BLaER1 (cell line): ENCODE measurements around the gene ST6GALNAC2.
A peak's percentile ranks its signal among the peaks of the same experiment; 100 is the strongest.
"Not testable (repeated sequence)": the region's sequence is repeated elsewhere in the genome, so short reads cannot be mapped to it uniquely, and the experiment has no call there.

Experiments used
- H3K27ac ChIP-seq: shearing (Covaris generic); formaldehyde crosslinking; 2 replicates; pipeline ENCODE4 v1.8.1; 2022
- H3K27me3 ChIP-seq: shearing (Covaris generic); formaldehyde crosslinking; 2 replicates; pipeline ENCODE4 v1.8.1; 2022
- H3K36me3 ChIP-seq: shearing (Covaris generic); formaldehyde crosslinking; 2 replicates; pipeline ENCODE4 v1.8.1; 2022
- H3K4me1 ChIP-seq: shearing (Covaris generic); formaldehyde crosslinking; 2 replicates; pipeline ENCODE4 v1.8.1; 2022
- H3K4me2 ChIP-seq: shearing (Covaris generic); formaldehyde crosslinking; 2 replicates; pipeline ENCODE4 v1.8.1; 2022
- H3K4me3 ChIP-seq: shearing (Covaris generic); formaldehyde crosslinking; 2 replicates; pipeline ENCODE4 v1.8.1; 2022
- H3K9ac ChIP-seq: shearing (Covaris generic); formaldehyde crosslinking; 2 replicates; pipeline ENCODE4 v1.8.1; 2022
- H3K9me3 ChIP-seq: shearing (Covaris generic); formaldehyde crosslinking; 2 replicates; pipeline ENCODE4 v1.8.1; 2022
- H4K20me1 ChIP-seq: shearing (Covaris generic); formaldehyde crosslinking; 2 replicates; pipeline ENCODE4 v1.8.1; 2022
- Cebpa-rat ChIP-seq: shearing (Covaris generic); IDR thresholded peaks from 2 replicates; pipeline ENCODE4 v1.8.1; 2022

ST6GALNAC2 gene

GRCh38 chr17:76528528-76529223, 57.0 kb downstream of the ST6GALNAC2 start:
- Histone ChIP-seq H3K4me1 (peaks cover 82% of the 10 kb centered on the region), H3K9me3 (no peaks in the 10 kb centered on the region), H3K27ac (peak overlapping the region; percentile 85), H3K4me2 (peak overlapping the region; percentile 95), H4K20me1 (no peaks in the 10 kb centered on the region), H3K27me3 (no peaks in the 10 kb centered on the region), H3K9ac (peak overlapping the region; percentile 66), H3K36me3 (no peaks in the 10 kb centered on the region), H3K4me3 (peak overlapping the region; percentile 56)
- TF ChIP-seq Cebpa-rat, result no peak

- Histone ChIP-seq H4K20me1 (no peaks in the 10 kb centered on the region), H3K4me2 (peak overlapping the region; percentile 95), H3K4me3 (peak overlapping the region; percentile 56), H3K27me3 (no peaks in the 10 kb centered on the region), H3K36me3 (no peaks in the 10 kb centered on the region), H3K27ac (peak overlapping the region; percentile 85), H3K9me3 (no peaks in the 10 kb centered on the region), H3K4me1 (peaks cover 87% of the 10 kb centered on the region), H3K9ac (peak overlapping the region; percentile 66)
- TF ChIP-seq Cebpa-rat, result no peak
Observed at GRCh38 chr17:76528156-76528527, 57.5 kb downstream of the ST6GALNAC2 start.

GRCh38 chr17:76527430-76528111, 58.1 kb downstream of the ST6GALNAC2 start:
- Histone ChIP-seq H3K4me1 (peaks cover 93% of the 10 kb centered on the region), H3K9ac (no peak overlapping the region), H3K4me2 (peak overlapping the region; percentile 95), H3K36me3 (no peaks in the 10 kb centered on the region), H3K27me3 (no peaks in the 10 kb centered on the region), H3K9me3 (no peaks in the 10 kb centered on the region), H4K20me1 (no peaks in the 10 kb centered on the region), H3K27ac (peak overlapping the region; percentile 85), H3K4me3 (peak overlapping the region; percentile 56)
- no peak for TF ChIP-seq Cebpa-rat

- Histone ChIP-seq H3K27ac (peak overlapping the region; percentile 85; the same call in 1 of the 2 replicates), H3K4me2 (peak overlapping the region; percentile 95), H3K4me1 (peaks cover 95% of the 10 kb centered on the region)
- H3K27me3 ChIP-seq, H3K9ac ChIP-seq, H3K36me3 ChIP-seq, H3K9me3 ChIP-seq, H3K4me3 ChIP-seq, H4K20me1 ChIP-seq: not testable (repeated sequence)
Observed at GRCh38 chr17:76527016-76527415, 58.6 kb downstream of the ST6GALNAC2 start.

- H3K4me3 ChIP-seq, H3K27me3 ChIP-seq, H4K20me1 ChIP-seq, H3K9me3 ChIP-seq, H3K36me3 ChIP-seq: not testable (repeated sequence)
- Histone ChIP-seq H3K4me2 (peak overlapping the region; percentile 95), H3K27ac (peak overlapping the region; percentile 80), H3K9ac (peak overlapping the region; percentile 48; the same call in 1 of the 2 replicates), H3K4me1 (peaks cover 81% of the 10 kb centered on the region)
Observed at GRCh38 chr17:76525513-76525833, 60.2 kb downstream of the ST6GALNAC2 start.

- TF ChIP-seq Cebpa-rat, result no peak
- H3K4me3 ChIP-seq, result peak overlapping the region; percentile 29
- peak overlapping the region; percentile 80 for H3K27ac ChIP-seq
- no peaks in the 10 kb centered on the region for H3K36me3 ChIP-seq
- H4K20me1 ChIP-seq, result no peaks in the 10 kb centered on the region
- H3K9me3 ChIP-seq, result no peaks in the 10 kb centered on the region
- no peaks in the 10 kb centered on the region for H3K27me3 ChIP-seq
- peaks cover 75% of the 10 kb centered on the region for H3K4me1 ChIP-seq
- peak overlapping the region; percentile 95 for H3K4me2 ChIP-seq
- H3K9ac ChIP-seq, result peak overlapping the region; percentile 48
Observed at GRCh38 chr17:76524598-76525512, 60.8 kb downstream of the ST6GALNAC2 start.

GRCh38 chr17:76523084-76524037, 62.3 kb downstream of the ST6GALNAC2 start:
- Histone ChIP-seq H3K4me3 (no peak overlapping the region), H3K9me3 (no peaks in the 10 kb centered on the region), H3K27ac (0 out of 2 replicates have a peak overlapping the region, but pooled peaks have one; percentile 15), H3K4me1 (peaks cover 65% of the 10 kb centered on the region), H3K27me3 (no peaks in the 10 kb centered on the region), H3K4me2 (peak overlapping the region; percentile 95), H4K20me1 (no peaks in the 10 kb centered on the region), H3K9ac (0 out of 2 replicates have a peak overlapping the region, but pooled peaks have one; percentile 5), H3K36me3 (no peaks in the 10 kb centered on the region)
- TF ChIP-seq Cebpa-rat, result no peak

- not testable (repeated sequence) for H3K9ac ChIP-seq, H3K4me2 ChIP-seq, H4K20me1 ChIP-seq, H3K27me3 ChIP-seq, H3K36me3 ChIP-seq, H3K4me3 ChIP-seq, H3K27ac ChIP-seq, H3K9me3 ChIP-seq
- peaks cover 59% of the 10 kb centered on the region for H3K4me1 ChIP-seq
Observed at GRCh38 chr17:76521683-76522082, 64.0 kb downstream of the ST6GALNAC2 start.

GRCh38 chr17:76521262-76521661, 64.4 kb downstream of the ST6GALNAC2 start:
- H3K4me1 ChIP-seq, result peaks cover 59% of the 10 kb centered on the region
- no peak overlapping the region for H3K4me2 ChIP-seq
- H3K36me3 ChIP-seq, result no peaks in the 10 kb centered on the region
- no peak for TF ChIP-seq Cebpa-rat
- H3K27me3 ChIP-seq, result no peaks in the 10 kb centered on the region
- H3K9me3 ChIP-seq, result no peaks in the 10 kb centered on the region
- H3K27ac ChIP-seq, result no peak overlapping the region
- H4K20me1 ChIP-seq, result no peaks in the 10 kb centered on the region
- no peak overlapping the region for H3K4me3 ChIP-seq
- H3K9ac ChIP-seq, result no peak overlapping the region
